Measurements from ENCODE around the gene PSMC5.

DNA sequence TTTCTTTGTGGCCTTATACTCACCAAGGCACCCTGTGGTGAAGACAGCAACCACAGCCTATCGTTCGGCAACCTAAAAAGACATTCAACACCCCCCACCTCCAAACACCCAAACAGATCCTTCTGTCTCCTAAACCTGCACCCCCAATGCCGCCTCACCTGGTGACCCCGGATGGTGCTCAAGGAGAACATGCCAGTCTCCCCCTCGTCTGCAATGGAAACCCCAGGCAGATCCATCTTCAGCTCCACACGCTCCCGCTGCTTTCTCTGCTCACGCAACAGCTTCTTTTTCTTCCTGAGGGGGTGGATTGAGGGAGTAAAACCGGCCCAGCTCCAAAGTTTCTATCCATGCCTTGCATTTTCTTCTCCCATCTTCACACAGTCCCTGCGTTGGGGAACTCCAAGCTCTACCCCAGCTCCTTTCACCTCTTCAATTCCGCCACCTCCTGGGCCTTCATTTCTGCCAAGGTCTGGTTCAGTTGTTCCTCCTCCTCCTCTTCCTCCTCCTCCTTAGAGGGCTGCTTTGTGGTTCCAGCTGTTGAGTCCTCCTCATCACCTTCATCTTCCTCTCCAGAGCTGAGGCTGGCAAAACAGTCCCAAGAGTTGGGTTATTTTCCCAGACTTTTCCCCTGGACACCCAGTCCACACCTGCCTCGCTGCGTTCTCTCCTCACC is 3.4 kb upstream of the PSMC5 start:
- TF ChIP-seq CREB1 (IDR thresholded peaks at IDR 0.05; ENCODE audit: low read depth), result no peak
- no peak for TF ChIP-seq RAD21 (IDR thresholded peaks at IDR 0.05; ENCODE audit: low read depth)
